Measurements from ENCODE around the gene PRX. TPM values are rescaled to one million over a fixed set of nuclear protein-coding genes. Genes with fewer than 3 reads are reported as not detected.

Gene PRX
- total and polyA plus RNA-seq, 9 of the 15 experiments (the other 6 are each of a cell fraction or from before 2014, with no cell fraction given): 0.65 to 3.5 (median 1.7) TPM; not detected in 2

GRCh38 chr19:40433391-40434216, 20.4 kb upstream of the PRX start (continued):
- TF ChIP-seq CREB3 (tag; conservative IDR thresholded peaks at IDR 0.05; ENCODE audit: low read depth) (peak; percentile 82), CC2D1A (IDR thresholded peaks at IDR 0.05) (0 out of 2 replicates have a peak, but pooled peaks have one; percentile 25), SRF (CRISPR knock-in tag; IDR thresholded peaks at IDR 0.05) (0 out of 4 replicates have a peak, but pooled peaks of 1 of the 2 experiments have one; percentile 20), CCNT2 (IDR thresholded peaks at IDR 0.05; ENCODE audit: borderline replicate concordance, extremely low read depth, insufficient read length, low read depth, low read length) (peak; percentile 97), ZNF639 (CRISPR knock-in tag; conservative IDR thresholded peaks at IDR 0.05 in 1 of 2, IDR thresholded peaks at IDR 0.05 in 1 of 2) (peak in 1 of 2 experiments; percentile 85; a peak in 2 of 4 replicates), MED1 (CRISPR knock-in tag; IDR thresholded peaks at IDR 0.05; ENCODE audit: borderline replicate concordance) (no peak), UBTF (IDR thresholded peaks at IDR 0.05; ENCODE audit: borderline replicate concordance in 1 of 2, low read depth in 2 of 2, low read length in 2 of 2) (peak; percentile 93 to 99; a peak in 3 of 4 replicates), BHLHE40 (IDR thresholded peaks at IDR 0.05; ENCODE audit: low read length) (peak; percentile 47; the same call in 1 of the 2 replicates), RCOR1 (IDR thresholded peaks at IDR 0.05; ENCODE audit: borderline replicate concordance in 1 of 2, low read depth in 2 of 2, low read length in 2 of 2) (peak in 1 of 2 experiments; percentile 78; a peak in 2 of 4 replicates), ETV5 (CRISPR knock-in tag; IDR thresholded peaks at IDR 0.05; ENCODE audit: low read depth) (0 out of 2 replicates have a peak, but pooled peaks have one; percentile 49), WHSC1 (IDR thresholded peaks at IDR 0.05; ENCODE audit: low read length) (no peak), GATAD2A (IDR thresholded peaks at IDR 0.05) (peak; percentile 83; the same call in 1 of the 2 replicates), MNT (conservative IDR thresholded peaks at IDR 0.05) (peak in 1 of 2 experiments; percentile 65; a peak in 2 of 4 replicates), ZEB2 (IDR thresholded peaks at IDR 0.05) (no peak), NRF1 (conservative IDR thresholded peaks at IDR 0.05 in 1 of 2, IDR thresholded peaks at IDR 0.05 in 1 of 2) (peak in 1 of 2 experiments; percentile 18; a peak in 2 of 4 replicates), L3MBTL2 (IDR thresholded peaks at IDR 0.05) (peak; percentile 71), TAF1 (IDR thresholded peaks at IDR 0.05; ENCODE audit: control insufficient read depth, extremely low read depth, insufficient read depth, low read length, severe bottlenecking) (peak; percentile 75), ETV1 (tag; conservative IDR thresholded peaks at IDR 0.05; ENCODE audit: low read depth) (0 out of 2 replicates have a peak, but pooled peaks have one; percentile 45), SLC30A9 (CRISPR knock-in tag; IDR thresholded peaks at IDR 0.05) (no peak)
